ENCODE measurements around the gene EBF4. TPM values are rescaled to one million over a fixed set of nuclear protein-coding genes. Genes with fewer than 3 reads are reported as not detected.

The EBF4 gene
- total RNA-seq, 2 donors from 2014 or later, result 6.4 to 12.1 TPM

GRCh38 chr20:2783908-2784566 is 91.5 kb downstream of the EBF4 start:
- Mint-ChIP-seq H3K4me1 (no peaks in the 10 kb centered on the region), H3K27me3 (ENCODE audit: insufficient read depth) (peaks cover 49% of the 10 kb centered on the region), H3K4me3 (no peak overlapping the region), H3K36me3 (ENCODE audit: low read depth) (no peaks in the 10 kb centered on the region), H3K27ac (no peak overlapping the region), H3K9me3 (no peaks in the 10 kb centered on the region)
- Histone ChIP-seq H3K4me3 (ENCODE audit: low read length) (no peak overlapping the region), H3K9ac (ENCODE audit: extremely low read depth, low read length, poor library complexity, severe bottlenecking) (no peak overlapping the region), H3K27me3 (ENCODE audit: control insufficient read depth, insufficient read depth, low read length, poor library complexity, severe bottlenecking) (peaks cover 7% of the 10 kb centered on the region), H3K27ac (ENCODE audit: low read depth, low read length) (no peak overlapping the region), H3K36me3 (ENCODE audit: control insufficient read depth, insufficient read depth, low read length) (no peaks in the 10 kb centered on the region), H3K9me3 (ENCODE audit: control insufficient read depth, low read length) (no peaks in the 10 kb centered on the region), H3K4me1 (ENCODE audit: control insufficient read depth, insufficient read depth, low read length) (no peaks in the 10 kb centered on the region)
- no peak for DNase-seq
- WGBS, 2 experiments (ENCODE audit: insufficient coverage in 1 of 2, insufficient read length in 1 of 2), result 91 to 95% methylated on average over 4 to 6 of the region's 6 CpGs
- TF ChIP-seq CTCF (conservative IDR thresholded peaks at IDR 0.05), result no peak

GRCh38 chr20:2793471-2793870 is 100.9 kb downstream of the EBF4 start:
- Histone ChIP-seq H3K36me3 (ENCODE audit: control insufficient read depth, insufficient read depth, low read length) (peaks cover 27% of the 10 kb centered on the region), H3K4me3 (ENCODE audit: low read length) (no peak overlapping the region), H3K9me3 (ENCODE audit: control insufficient read depth, low read length) (no peaks in the 10 kb centered on the region), H3K4me1 (ENCODE audit: control insufficient read depth, insufficient read depth, low read length) (no peaks in the 10 kb centered on the region), H3K9ac (ENCODE audit: extremely low read depth, low read length, poor library complexity, severe bottlenecking) (no peak overlapping the region), H3K27ac (ENCODE audit: low read depth, low read length) (no peak overlapping the region), H3K27me3 (ENCODE audit: control insufficient read depth, insufficient read depth, low read length, poor library complexity, severe bottlenecking) (no peaks in the 10 kb centered on the region)
- H3K27ac Mint-ChIP-seq, result no peak overlapping the region
- DNase-seq, result no peak
- H3K36me3 Mint-ChIP-seq (ENCODE audit: low read depth), result peaks cover 34% of the 10 kb centered on the region
- TF ChIP-seq CTCF (conservative IDR thresholded peaks at IDR 0.05), result no peak
- H3K4me1 Mint-ChIP-seq, result no peaks in the 10 kb centered on the region
- H3K4me3 Mint-ChIP-seq, result no peak overlapping the region
- no peaks in the 10 kb centered on the region for H3K9me3 Mint-ChIP-seq
- WGBS, 2 experiments (ENCODE audit: insufficient coverage in 1 of 2, insufficient read length in 1 of 2), result 95 to 97% methylated on average over 6 of the region's 6 CpGs
- H3K27me3 Mint-ChIP-seq (ENCODE audit: insufficient read depth), result peaks cover 20% of the 10 kb centered on the region

GRCh38 chr20:2794202-2794748 is 101.7 kb downstream of the EBF4 start:
- Mint-ChIP-seq H3K27me3 (ENCODE audit: insufficient read depth) (peaks cover 16% of the 10 kb centered on the region), H3K27ac (no peak overlapping the region), H3K36me3 (ENCODE audit: low read depth) (peaks cover 38% of the 10 kb centered on the region), H3K4me3 (no peak overlapping the region), H3K9me3 (no peaks in the 10 kb centered on the region), H3K4me1 (peaks cover 4% of the 10 kb centered on the region)
- Histone ChIP-seq H3K36me3 (ENCODE audit: control insufficient read depth, insufficient read depth, low read length) (peaks cover 27% of the 10 kb centered on the region), H3K9me3 (ENCODE audit: control insufficient read depth, low read length) (no peaks in the 10 kb centered on the region), H3K27me3 (ENCODE audit: control insufficient read depth, insufficient read depth, low read length, poor library complexity, severe bottlenecking) (no peaks in the 10 kb centered on the region), H3K9ac (ENCODE audit: extremely low read depth, low read length, poor library complexity, severe bottlenecking) (no peak overlapping the region), H3K4me1 (ENCODE audit: control insufficient read depth, insufficient read depth, low read length) (no peaks in the 10 kb centered on the region), H3K27ac (ENCODE audit: low read depth, low read length) (no peak overlapping the region), H3K4me3 (ENCODE audit: low read length) (no peak overlapping the region)
- DNase-seq, result no peak
- WGBS, 2 experiments (ENCODE audit: insufficient coverage in 1 of 2, insufficient read length in 1 of 2), result 93 to 94% methylated on average over 19 to 23 of the region's 23 CpGs
- no peak for TF ChIP-seq CTCF (conservative IDR thresholded peaks at IDR 0.05)
